SK-N-SH treated with all-trans-retinoic acid at 6 μM for 48 hours (cell line): ENCODE results near the gene LRRC14B.
"Not testable (repeated sequence)": the region's sequence is repeated elsewhere in the genome, so short reads cannot be mapped to it uniquely, and the experiment has no call there.

ENCODE experiments used
- ATAC-seq: fragments of 200-7000 bp; cut with Tn5 transposase; 3 replicates; pipeline ENCODE4 v1.9.1; 2020; ENCODE audit warnings: mild to moderate bottlenecking, moderate library complexity
- ARNTL ChIP-seq: fragments of 450-650 bp; formaldehyde crosslinking; IDR thresholded peaks from 2 replicates; pipeline ENCODE4 v1.5.0; 2020; ENCODE audit warnings: low read depth, mild to moderate bottlenecking, moderate library complexity, borderline replicate concordance
- BACH2 ChIP-seq: fragments of 250-450 bp; sonication (Bioruptor Pico); IDR thresholded peaks from 2 replicates; pipeline ENCODE4 v1.9.0; 2021; ENCODE audit warnings: mild to moderate bottlenecking, borderline replicate concordance
- CSDC2 ChIP-seq: fragments of 250-450 bp; sonication (Bioruptor Pico); IDR thresholded peaks from 2 replicates; pipeline ENCODE4 v1.5.0; 2020; ENCODE audit warnings: mild to moderate bottlenecking, moderate library complexity
- GLIS3 ChIP-seq: fragments of 250-450 bp; sonication (Bioruptor Pico); IDR thresholded peaks from 2 replicates; pipeline ENCODE4 v1.5.0; 2020; ENCODE audit warnings: mild to moderate bottlenecking, moderate library complexity
- ISL1 ChIP-seq: fragments of 250-450 bp; sonication (Bioruptor Pico); IDR thresholded peaks from 2 replicates; pipeline ENCODE4 v2.1.2; 2022; ENCODE audit warnings: mild to moderate bottlenecking, moderate library complexity
- OSR1 ChIP-seq: fragments of 250-450 bp; sonication (Bioruptor Pico); IDR thresholded peaks from 2 replicates; pipeline ENCODE4 v1.8.0; 2022; ENCODE audit warnings: moderate library complexity, mild to moderate bottlenecking, inconsistent platforms
- PPARA ChIP-seq: fragments of 250-450 bp; sonication (Bioruptor Pico); IDR thresholded peaks from 2 replicates; pipeline ENCODE4 v1.5.0; 2020; ENCODE audit warnings: mild to moderate bottlenecking, borderline replicate concordance
- RARB ChIP-seq: fragments of 250-450 bp; sonication (Bioruptor Pico); IDR thresholded peaks from 2 replicates; pipeline ENCODE4 v1.8.0; 2021; ENCODE audit warnings: mild to moderate bottlenecking, moderate library complexity
- SNAI2 ChIP-seq: fragments of 250-450 bp; sonication (Bioruptor Pico); IDR thresholded peaks from 2 replicates; pipeline ENCODE4 v1.5.0; 2020; ENCODE audit warnings: mild to moderate bottlenecking, moderate library complexity
- TCF4 ChIP-seq: fragments of 250-450 bp; sonication (Bioruptor Pico); IDR thresholded peaks from 2 replicates; pipeline ENCODE4 v1.8.0; 2021; ENCODE audit warnings: mild to moderate bottlenecking, moderate library complexity, borderline replicate concordance
- ZC3H10 ChIP-seq: fragments of 250-450 bp; sonication (Bioruptor Pico); IDR thresholded peaks from 2 replicates; pipeline ENCODE4 v1.5.1; 2021; ENCODE audit warnings: mild to moderate bottlenecking, moderate library complexity
- ZFP3 ChIP-seq: fragments of 250-450 bp; sonication (Bioruptor Pico); IDR thresholded peaks from 2 replicates; pipeline ENCODE4 v1.5.0; 2020; ENCODE audit warnings: mild to moderate bottlenecking, moderate library complexity
- ZFP30 ChIP-seq: fragments of 450-650 bp; formaldehyde crosslinking; IDR thresholded peaks from 2 replicates; pipeline ENCODE4 v1.5.0; 2022; ENCODE audit warnings: mild to moderate bottlenecking, moderate library complexity
- ZNF565 ChIP-seq: fragments of 450-650 bp; formaldehyde crosslinking; conservative IDR thresholded peaks from 2 replicates; pipeline ENCODE4 v1.5.0; 2020; ENCODE audit warnings: low read depth, mild to moderate bottlenecking, moderate library complexity
- ZNF70 ChIP-seq: fragments of 450-650 bp; formaldehyde crosslinking; IDR thresholded peaks from 2 replicates; pipeline ENCODE4 v1.5.0; 2020; ENCODE audit warnings: mild to moderate bottlenecking, moderate library complexity
- ZNF8 ChIP-seq: fragments of 450-650 bp; formaldehyde crosslinking; IDR thresholded peaks from 2 replicates; pipeline ENCODE4 v1.5.0; 2020; ENCODE audit warnings: mild to moderate bottlenecking, moderate library complexity
- TF ChIP-seq, protein P1 (sequence below): fragments of 250-450 bp; sonication (Bioruptor Pico); IDR thresholded peaks from 2 replicates; pipeline ENCODE4 v1.5.1; 2021; ENCODE audit warnings: mild to moderate bottlenecking, moderate library complexity
- TF ChIP-seq, protein P2 (sequence below): fragments of 250-450 bp; sonication (Bioruptor Pico); IDR thresholded peaks from 2 replicates; pipeline ENCODE4 v1.5.1; 2020; ENCODE audit warnings: low read depth, mild to moderate bottlenecking, moderate library complexity
- TF ChIP-seq, protein P3 (sequence below): fragments of 250-450 bp; sonication (Bioruptor Pico); IDR thresholded peaks from 2 replicates; pipeline ENCODE4 v1.5.0; 2020; ENCODE audit warnings: mild to moderate bottlenecking, moderate library complexity
- TF ChIP-seq, protein P4 (sequence below): fragments of 250-450 bp; sonication (Bioruptor Pico); IDR thresholded peaks from 2 replicates; pipeline ENCODE4 v1.8.0; 2021; ENCODE audit warnings: low read depth, mild to moderate bottlenecking, moderate library complexity, borderline replicate concordance

Gene LRRC14B

DNA sequence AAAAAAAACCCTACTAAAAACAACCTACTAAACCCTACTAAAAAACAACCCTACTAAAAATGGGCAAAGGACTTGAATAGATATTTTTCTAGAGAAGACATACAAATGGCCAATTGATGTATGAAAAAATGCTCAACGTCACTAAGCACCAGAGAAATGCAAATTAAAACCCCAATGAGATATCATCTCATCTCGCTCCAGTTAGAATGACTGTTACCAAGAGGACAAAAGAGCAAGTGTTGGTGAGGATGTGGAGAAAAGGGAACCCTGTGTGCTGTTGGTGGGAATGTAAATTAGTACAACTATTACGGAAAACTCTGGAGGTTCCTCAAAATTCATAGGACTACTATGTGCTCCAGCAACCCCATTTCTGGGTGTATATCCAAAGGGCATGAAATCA lies 37.6 kb downstream of the LRRC14B start:
- TF ChIP-seq, protein P1, sequence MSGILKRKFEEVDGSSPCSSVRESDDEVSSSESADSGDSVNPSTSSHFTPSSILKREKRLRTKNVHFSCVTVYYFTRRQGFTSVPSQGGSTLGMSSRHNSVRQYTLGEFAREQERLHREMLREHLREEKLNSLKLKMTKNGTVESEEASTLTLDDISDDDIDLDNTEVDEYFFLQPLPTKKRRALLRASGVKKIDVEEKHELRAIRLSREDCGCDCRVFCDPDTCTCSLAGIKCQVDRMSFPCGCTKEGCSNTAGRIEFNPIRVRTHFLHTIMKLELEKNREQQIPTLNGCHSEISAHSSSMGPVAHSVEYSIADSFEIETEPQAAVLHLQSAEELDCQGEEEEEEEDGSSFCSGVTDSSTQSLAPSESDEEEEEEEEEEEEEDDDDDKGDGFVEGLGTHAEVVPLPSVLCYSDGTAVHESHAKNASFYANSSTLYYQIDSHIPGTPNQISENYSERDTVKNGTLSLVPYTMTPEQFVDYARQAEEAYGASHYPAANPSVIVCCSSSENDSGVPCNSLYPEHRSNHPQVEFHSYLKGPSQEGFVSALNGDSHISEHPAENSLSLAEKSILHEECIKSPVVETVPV (CRISPR knock-in tag) = no peak
- TF ChIP-seq RARB (CRISPR knock-in tag) = no peak
- TF ChIP-seq ZFP30 = no peak
- TF ChIP-seq, protein P2, sequence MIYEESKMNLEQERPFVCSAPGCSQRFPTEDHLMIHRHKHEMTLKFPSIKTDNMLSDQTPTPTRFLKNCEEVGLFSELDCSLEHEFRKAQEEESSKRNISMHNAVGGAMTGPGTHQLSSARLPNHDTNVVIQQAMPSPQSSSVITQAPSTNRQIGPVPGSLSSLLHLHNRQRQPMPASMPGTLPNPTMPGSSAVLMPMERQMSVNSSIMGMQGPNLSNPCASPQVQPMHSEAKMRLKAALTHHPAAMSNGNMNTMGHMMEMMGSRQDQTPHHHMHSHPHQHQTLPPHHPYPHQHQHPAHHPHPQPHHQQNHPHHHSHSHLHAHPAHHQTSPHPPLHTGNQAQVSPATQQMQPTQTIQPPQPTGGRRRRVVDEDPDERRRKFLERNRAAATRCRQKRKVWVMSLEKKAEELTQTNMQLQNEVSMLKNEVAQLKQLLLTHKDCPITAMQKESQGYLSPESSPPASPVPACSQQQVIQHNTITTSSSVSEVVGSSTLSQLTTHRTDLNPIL = no peak
- no peak for TF ChIP-seq ZNF70 (CRISPR knock-in tag)
- no peak for TF ChIP-seq OSR1
- no peak for TF ChIP-seq ISL1
- TF ChIP-seq SNAI2 = no peak
- no peak for TF ChIP-seq TCF4 (CRISPR knock-in tag)
- TF ChIP-seq PPARA = no peak
- TF ChIP-seq, all 23 proteins: peak for 0
- no peak for ATAC-seq

DNA sequence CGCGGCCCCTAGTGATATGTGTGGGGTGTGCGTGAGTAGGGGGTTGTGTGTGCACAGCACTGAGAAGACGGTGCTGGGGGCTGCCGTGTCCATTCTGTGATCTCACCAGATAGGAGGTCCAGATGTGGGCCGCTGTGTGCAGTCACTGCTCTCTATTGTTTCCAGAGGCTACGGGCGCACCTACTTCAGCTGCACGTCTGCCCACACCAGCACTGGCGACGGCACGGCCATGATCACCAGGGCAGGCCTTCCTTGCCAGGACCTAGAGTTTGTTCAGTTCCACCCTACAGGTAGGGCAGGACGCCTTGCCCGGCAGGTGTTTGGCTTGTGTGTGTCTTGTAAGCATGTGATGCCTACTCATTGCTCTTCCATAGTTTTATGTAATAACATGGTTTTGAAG lies 39.4 kb downstream of the LRRC14B start:
- no peak for ATAC-seq

DNA sequence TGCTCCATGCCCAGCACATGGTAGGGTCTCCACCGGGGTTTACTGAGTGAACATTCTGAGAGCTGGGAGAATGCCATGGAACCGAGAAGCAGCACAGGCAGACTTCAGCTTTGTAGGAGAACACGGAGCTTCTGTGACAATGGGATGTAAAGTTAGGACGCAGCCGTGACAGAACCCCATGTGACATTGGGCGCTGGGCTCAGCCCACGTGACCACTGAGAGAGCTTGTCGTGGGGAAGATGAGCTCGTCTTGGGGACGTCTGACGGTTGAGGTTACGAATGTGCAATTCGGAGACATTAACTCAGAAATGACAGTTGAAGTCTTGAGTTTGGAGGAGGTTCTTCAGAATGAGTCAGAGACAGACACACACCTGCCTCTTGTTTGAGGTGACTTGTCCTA lies 40.4 kb downstream of the LRRC14B start:
- TF ChIP-seq ISL1 (no peak), ARNTL (CRISPR knock-in tag) (no peak), ZC3H10 (no peak), ZNF8 (CRISPR knock-in tag) (no peak), CSDC2 (CRISPR knock-in tag) (no peak), ZFP3 (no peak), PPARA (no peak), OSR1 (no peak), BACH2 (CRISPR knock-in tag) (no peak), ZNF565 (no peak), TCF4 (CRISPR knock-in tag) (no peak), ZFP30 (no peak), SNAI2 (no peak), GLIS3 (CRISPR knock-in tag) (no peak)
- TF ChIP-seq, protein P3, sequence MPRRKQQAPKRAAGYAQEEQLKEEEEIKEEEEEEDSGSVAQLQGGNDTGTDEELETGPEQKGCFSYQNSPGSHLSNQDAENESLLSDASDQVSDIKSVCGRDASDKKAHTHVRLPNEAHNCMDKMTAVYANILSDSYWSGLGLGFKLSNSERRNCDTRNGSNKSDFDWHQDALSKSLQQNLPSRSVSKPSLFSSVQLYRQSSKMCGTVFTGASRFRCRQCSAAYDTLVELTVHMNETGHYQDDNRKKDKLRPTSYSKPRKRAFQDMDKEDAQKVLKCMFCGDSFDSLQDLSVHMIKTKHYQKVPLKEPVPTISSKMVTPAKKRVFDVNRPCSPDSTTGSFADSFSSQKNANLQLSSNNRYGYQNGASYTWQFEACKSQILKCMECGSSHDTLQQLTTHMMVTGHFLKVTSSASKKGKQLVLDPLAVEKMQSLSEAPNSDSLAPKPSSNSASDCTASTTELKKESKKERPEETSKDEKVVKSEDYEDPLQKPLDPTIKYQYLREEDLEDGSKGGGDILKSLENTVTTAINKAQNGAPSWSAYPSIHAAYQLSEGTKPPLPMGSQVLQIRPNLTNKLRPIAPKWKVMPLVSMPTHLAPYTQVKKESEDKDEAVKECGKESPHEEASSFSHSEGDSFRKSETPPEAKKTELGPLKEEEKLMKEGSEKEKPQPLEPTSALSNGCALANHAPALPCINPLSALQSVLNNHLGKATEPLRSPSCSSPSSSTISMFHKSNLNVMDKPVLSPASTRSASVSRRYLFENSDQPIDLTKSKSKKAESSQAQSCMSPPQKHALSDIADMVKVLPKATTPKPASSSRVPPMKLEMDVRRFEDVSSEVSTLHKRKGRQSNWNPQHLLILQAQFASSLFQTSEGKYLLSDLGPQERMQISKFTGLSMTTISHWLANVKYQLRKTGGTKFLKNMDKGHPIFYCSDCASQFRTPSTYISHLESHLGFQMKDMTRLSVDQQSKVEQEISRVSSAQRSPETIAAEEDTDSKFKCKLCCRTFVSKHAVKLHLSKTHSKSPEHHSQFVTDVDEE = no peak
- TF ChIP-seq, protein P4, sequence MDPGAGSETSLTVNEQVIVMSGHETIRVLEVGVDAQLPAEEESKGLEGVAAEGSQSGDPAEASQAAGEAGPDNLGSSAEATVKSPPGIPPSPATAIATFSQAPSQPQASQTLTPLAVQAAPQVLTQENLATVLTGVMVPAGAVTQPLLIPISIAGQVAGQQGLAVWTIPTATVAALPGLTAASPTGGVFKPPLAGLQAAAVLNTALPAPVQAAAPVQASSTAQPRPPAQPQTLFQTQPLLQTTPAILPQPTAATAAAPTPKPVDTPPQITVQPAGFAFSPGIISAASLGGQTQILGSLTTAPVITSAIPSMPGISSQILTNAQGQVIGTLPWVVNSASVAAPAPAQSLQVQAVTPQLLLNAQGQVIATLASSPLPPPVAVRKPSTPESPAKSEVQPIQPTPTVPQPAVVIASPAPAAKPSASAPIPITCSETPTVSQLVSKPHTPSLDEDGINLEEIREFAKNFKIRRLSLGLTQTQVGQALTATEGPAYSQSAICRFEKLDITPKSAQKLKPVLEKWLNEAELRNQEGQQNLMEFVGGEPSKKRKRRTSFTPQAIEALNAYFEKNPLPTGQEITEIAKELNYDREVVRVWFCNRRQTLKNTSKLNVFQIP (CRISPR knock-in tag) = no peak
- ATAC-seq = no peak

More for the DNA sequence above, 39.4 kb downstream of the LRRC14B start:
- TF ChIP-seq, protein P3 = no peak
- no peak for TF ChIP-seq PPARA

DNA sequence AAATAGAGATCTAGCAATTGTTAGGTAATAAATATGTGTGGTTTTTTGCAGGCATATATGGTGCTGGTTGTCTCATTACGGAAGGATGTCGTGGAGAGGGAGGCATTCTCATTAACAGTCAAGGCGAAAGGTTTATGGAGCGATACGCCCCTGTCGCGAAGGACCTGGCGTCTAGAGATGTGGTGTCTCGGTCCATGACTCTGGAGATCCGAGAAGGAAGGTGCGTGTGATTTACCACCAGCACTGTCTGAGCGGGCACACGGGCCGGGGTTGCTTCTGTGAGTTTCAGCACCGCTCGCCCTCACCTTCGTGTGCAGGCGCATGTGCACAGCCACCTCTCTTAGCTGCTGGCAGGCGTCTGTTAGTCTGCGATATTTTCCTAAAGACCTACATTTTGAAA lies 42.1 kb downstream of the LRRC14B start:
- not testable (repeated sequence) for ATAC-seq
